HPDE6-E6E7 (cell line): ENCODE results near the gene ZNF200.

Experiments
- DNase-seq: peaks from one replicate; pipeline ENCODE4 v3.0.0; 2011; ENCODE audit warnings: missing footprints; ENCODE audit errors: extremely low spot score

ZNF200 gene

GRCh38 chr16:3175157-3176093 is 59.5 kb downstream of the ZNF200 start:
- peak; percentile 65 for DNase-seq

GRCh38 chr16:3174618-3175148 is 60.3 kb downstream of the ZNF200 start:
- no peak for DNase-seq

DNA sequence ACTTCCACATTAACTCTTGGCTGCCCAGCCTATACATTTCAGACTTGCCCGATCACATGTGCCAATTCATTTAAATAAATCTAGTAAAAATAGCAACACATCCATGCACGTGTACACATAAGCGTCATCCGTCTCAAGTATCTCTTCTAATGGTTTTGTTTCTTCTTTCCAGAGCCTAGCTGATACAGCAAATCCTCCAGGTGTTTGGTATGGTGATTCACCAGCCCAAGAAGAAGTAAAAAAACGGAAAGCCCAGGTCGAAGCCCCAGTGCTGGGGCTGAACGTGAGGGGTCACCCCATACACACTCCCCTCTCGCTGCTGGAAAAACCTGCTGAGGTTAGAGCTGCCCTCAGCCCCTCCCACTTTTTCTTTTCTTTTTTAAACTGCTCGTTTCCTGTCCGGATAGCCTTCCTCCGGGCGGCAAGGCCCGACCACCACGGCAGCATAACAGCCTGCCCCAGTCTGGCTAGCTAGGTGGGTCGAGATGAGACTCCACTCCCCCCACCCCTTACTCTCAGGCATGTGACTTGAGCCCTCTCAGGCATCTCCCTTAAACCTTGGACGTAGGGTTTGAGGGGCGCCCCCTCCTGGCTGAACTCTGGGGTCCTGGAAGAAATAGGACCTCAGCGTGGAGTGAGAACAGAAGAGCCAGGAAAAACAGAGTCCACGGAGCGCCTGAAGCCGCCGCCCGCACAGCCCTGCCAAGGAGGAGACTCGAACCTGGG is 60.9 kb downstream of the ZNF200 start:
- DNase-seq = peak; percentile 47
